Measurements from ENCODE around the gene MARCHF2. TPM values are rescaled to one million over a fixed set of nuclear protein-coding genes. Genes with fewer than 3 reads are reported as not detected.
A peak's percentile ranks its signal among the peaks of the same experiment; 100 is the strongest.

MARCHF2 gene
- polyA plus RNA-seq, 1 of the 3 experiments (the other 2 are of a cell fraction): 57.2 TPM

DNA sequence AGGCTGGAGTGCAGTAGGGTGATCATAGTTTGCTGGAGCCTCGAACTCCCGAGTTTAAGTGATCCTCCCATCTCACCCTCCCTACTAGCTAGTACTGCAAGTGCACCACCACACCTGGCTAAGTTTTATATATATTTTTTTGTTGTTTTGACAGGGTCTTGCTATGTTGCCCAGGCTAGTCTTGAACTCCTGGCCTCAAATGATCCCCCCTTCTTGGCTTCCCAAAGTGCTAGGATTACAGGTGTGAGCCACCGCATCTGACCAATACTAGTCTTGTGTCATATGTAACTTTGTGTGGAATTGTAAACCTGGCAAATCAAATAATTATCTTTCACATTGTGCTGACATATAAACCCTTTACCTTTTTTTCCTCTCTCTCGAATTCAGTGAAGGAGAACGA lies 41.9 kb downstream of the MARCHF2 start:
- Histone ChIP-seq H3K4me1 (ENCODE audit: control insufficient read depth in 1 of 2, insufficient read depth in 2 of 2, low read depth in 1 of 2, low read length in 1 of 2) (peaks cover 13 to 18% of the 10 kb centered on the region in 2 experiments; a peak in 3 of 4 replicates), H3F3A (replicated peaks; ENCODE audit: insufficient read depth) (peaks cover 40% of the 10 kb centered on the region), H3K27ac (ENCODE audit: low read depth in 2 of 2, low read length in 1 of 2) (no peak overlapping the region), H3K9me3 (no peaks in the 10 kb centered on the region), H3K9me2 (no peaks in the 10 kb centered on the region), H3K36me3 (replicated peaks in 1 of 2; ENCODE audit: control insufficient read depth in 1 of 2, insufficient read depth in 2 of 2, low read length in 1 of 2) (peaks cover 34 to 44% of the 10 kb centered on the region in 2 experiments), H3K79me2 (ENCODE audit: insufficient read depth) (peaks cover 100% of the 10 kb centered on the region), H3K4me3 (ENCODE audit: low read depth in 2 of 2, low read length in 1 of 2) (no peak overlapping the region), H3K27me3 (ENCODE audit: insufficient read depth) (no peaks in the 10 kb centered on the region), H3K4me2 (no peak overlapping the region), H2AFZ (ENCODE audit: low read depth) (no peak overlapping the region), H4K20me1 (ENCODE audit: insufficient read depth) (peaks cover 100% of the 10 kb centered on the region), H3K9ac (no peak overlapping the region)
- POLR2A ChIA-PET: no interaction called here
- TF ChIP-seq, protein P1, sequence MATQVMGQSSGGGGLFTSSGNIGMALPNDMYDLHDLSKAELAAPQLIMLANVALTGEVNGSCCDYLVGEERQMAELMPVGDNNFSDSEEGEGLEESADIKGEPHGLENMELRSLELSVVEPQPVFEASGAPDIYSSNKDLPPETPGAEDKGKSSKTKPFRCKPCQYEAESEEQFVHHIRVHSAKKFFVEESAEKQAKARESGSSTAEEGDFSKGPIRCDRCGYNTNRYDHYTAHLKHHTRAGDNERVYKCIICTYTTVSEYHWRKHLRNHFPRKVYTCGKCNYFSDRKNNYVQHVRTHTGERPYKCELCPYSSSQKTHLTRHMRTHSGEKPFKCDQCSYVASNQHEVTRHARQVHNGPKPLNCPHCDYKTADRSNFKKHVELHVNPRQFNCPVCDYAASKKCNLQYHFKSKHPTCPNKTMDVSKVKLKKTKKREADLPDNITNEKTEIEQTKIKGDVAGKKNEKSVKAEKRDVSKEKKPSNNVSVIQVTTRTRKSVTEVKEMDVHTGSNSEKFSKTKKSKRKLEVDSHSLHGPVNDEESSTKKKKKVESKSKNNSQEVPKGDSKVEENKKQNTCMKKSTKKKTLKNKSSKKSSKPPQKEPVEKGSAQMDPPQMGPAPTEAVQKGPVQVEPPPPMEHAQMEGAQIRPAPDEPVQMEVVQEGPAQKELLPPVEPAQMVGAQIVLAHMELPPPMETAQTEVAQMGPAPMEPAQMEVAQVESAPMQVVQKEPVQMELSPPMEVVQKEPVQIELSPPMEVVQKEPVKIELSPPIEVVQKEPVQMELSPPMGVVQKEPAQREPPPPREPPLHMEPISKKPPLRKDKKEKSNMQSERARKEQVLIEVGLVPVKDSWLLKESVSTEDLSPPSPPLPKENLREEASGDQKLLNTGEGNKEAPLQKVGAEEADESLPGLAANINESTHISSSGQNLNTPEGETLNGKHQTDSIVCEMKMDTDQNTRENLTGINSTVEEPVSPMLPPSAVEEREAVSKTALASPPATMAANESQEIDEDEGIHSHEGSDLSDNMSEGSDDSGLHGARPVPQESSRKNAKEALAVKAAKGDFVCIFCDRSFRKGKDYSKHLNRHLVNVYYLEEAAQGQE (IDR thresholded peaks at IDR 0.05; ENCODE audit: low read depth, low read length): no peak
- no peak for TF ChIP-seq EP300 (IDR thresholded peaks at IDR 0.05; ENCODE audit: borderline replicate concordance in 1 of 2, low read depth in 1 of 2, low read length in 1 of 2)
- TF ChIP-seq, protein P2, sequence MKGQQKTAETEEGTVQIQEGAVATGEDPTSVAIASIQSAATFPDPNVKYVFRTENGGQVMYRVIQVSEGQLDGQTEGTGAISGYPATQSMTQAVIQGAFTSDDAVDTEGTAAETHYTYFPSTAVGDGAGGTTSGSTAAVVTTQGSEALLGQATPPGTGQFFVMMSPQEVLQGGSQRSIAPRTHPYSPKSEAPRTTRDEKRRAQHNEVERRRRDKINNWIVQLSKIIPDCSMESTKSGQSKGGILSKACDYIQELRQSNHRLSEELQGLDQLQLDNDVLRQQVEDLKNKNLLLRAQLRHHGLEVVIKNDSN (IDR thresholded peaks at IDR 0.05; ENCODE audit: borderline replicate concordance, low read depth): no peak
- TF ChIP-seq SMC3 (IDR thresholded peaks at IDR 0.05; ENCODE audit: low read depth, low read length): no peak
- no peak for TF ChIP-seq TCF12 (IDR thresholded peaks at IDR 0.05)
- TF ChIP-seq MEF2A (IDR thresholded peaks at IDR 0.05; ENCODE audit: borderline replicate concordance, low read depth): no peak
- TF ChIP-seq JUND (IDR thresholded peaks at IDR 0.05): no peak
- TF ChIP-seq FOSL2 (IDR thresholded peaks at IDR 0.05; ENCODE audit: borderline replicate concordance, low read depth): no peak
- TF ChIP-seq MXI1 (IDR thresholded peaks at IDR 0.05; ENCODE audit: low read depth, low read length): no peak
- TF ChIP-seq CHD2 (IDR thresholded peaks at IDR 0.05; ENCODE audit: low read length, partially characterized antibody): no peak
- TF ChIP-seq, protein P3, sequence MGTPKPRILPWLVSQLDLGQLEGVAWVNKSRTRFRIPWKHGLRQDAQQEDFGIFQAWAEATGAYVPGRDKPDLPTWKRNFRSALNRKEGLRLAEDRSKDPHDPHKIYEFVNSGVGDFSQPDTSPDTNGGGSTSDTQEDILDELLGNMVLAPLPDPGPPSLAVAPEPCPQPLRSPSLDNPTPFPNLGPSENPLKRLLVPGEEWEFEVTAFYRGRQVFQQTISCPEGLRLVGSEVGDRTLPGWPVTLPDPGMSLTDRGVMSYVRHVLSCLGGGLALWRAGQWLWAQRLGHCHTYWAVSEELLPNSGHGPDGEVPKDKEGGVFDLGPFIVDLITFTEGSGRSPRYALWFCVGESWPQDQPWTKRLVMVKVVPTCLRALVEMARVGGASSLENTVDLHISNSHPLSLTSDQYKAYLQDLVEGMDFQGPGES (IDR thresholded peaks at IDR 0.05; ENCODE audit: low read depth, low read length): no peak
- TF ChIP-seq TAF1 (IDR thresholded peaks at IDR 0.05; ENCODE audit: borderline replicate concordance, low read depth, low read length): no peak
- 89% methylated on average over 5 of the region's 5 CpGs for WGBS (ENCODE audit: low lambda C conversion rate)
- DNase-seq: no peak
- CTCF ChIA-PET: no interaction called here

DNA sequence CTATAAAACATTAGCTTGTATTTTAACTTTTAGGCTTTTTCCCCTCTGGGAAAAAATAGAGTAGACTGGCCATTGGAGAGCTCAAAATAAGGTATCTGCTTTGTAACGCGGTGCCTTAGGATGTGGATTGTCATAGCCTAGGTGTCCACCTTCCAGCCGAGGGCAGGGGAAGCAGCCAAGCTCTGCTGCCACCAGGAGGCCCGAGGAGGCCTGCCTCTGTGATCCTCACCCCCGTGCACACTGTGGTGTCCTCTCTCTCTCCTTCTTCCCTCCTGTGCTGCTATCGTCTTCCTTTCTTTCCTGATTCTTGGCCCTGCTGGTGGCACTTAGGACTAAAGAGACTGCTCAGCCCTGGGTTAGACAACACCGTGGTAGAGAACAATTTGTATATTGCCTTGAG lies 43.0 kb downstream of the MARCHF2 start:
- H3K36me3 ChIP-seq (replicated peaks in 1 of 2; ENCODE audit: control insufficient read depth in 1 of 2, insufficient read depth in 2 of 2, low read length in 1 of 2): peaks cover 37 to 46% of the 10 kb centered on the region in 2 experiments
- H3K9me3 ChIP-seq: no peaks in the 10 kb centered on the region
- peaks cover 19 to 26% of the 10 kb centered on the region in 2 experiments for H3K4me1 ChIP-seq (ENCODE audit: control insufficient read depth in 1 of 2, insufficient read depth in 2 of 2, low read depth in 1 of 2, low read length in 1 of 2)
- CTCF ChIA-PET: interaction anchor here (0.5 to 1.2 kb wide), 2 partner anchors 43 to 102 kb away, joined by 4 read pairs; partner anchors contain the start of gene MARCHF2
- peaks cover 100% of the 10 kb centered on the region for H4K20me1 ChIP-seq (ENCODE audit: insufficient read depth)
- H3F3A ChIP-seq (replicated peaks; ENCODE audit: insufficient read depth): peaks cover 37% of the 10 kb centered on the region
- WGBS (ENCODE audit: low lambda C conversion rate): 74% methylated on average over 7 of the region's 7 CpGs
- no peak overlapping the region for H3K4me2 ChIP-seq
- H3K9me2 ChIP-seq: no peaks in the 10 kb centered on the region
- TF ChIP-seq RAD21 (IDR thresholded peaks at IDR 0.05; ENCODE audit: low read length): 0 out of 2 replicates have a peak, but pooled peaks have one; percentile 19
- TF ChIP-seq, protein P1 (IDR thresholded peaks at IDR 0.05; ENCODE audit: low read depth, low read length): no peak
- H3K9ac ChIP-seq: no peak overlapping the region
- H3K27me3 ChIP-seq (ENCODE audit: insufficient read depth): no peaks in the 10 kb centered on the region
- no peak for DNase-seq
- POLR2A ChIA-PET: no interaction called here
- H3K79me2 ChIP-seq (ENCODE audit: insufficient read depth): peaks cover 100% of the 10 kb centered on the region
- no peak overlapping the region for H3K27ac ChIP-seq (ENCODE audit: low read depth in 2 of 2, low read length in 1 of 2)
- H2AFZ ChIP-seq (ENCODE audit: low read depth): no peak overlapping the region
- H3K4me3 ChIP-seq (ENCODE audit: low read depth in 2 of 2, low read length in 1 of 2): no peak overlapping the region
